Measurements from ENCODE around the gene ZYX. TPM values are rescaled to one million over a fixed set of nuclear protein-coding genes. Genes with fewer than 3 reads are reported as not detected.

Gene ZYX
- total and polyA plus RNA-seq, 9 of the 15 experiments (the other 6 are each of a cell fraction or from before 2014, with no cell fraction given), result 1.8 to 130 (median 15.7) TPM

DNA sequence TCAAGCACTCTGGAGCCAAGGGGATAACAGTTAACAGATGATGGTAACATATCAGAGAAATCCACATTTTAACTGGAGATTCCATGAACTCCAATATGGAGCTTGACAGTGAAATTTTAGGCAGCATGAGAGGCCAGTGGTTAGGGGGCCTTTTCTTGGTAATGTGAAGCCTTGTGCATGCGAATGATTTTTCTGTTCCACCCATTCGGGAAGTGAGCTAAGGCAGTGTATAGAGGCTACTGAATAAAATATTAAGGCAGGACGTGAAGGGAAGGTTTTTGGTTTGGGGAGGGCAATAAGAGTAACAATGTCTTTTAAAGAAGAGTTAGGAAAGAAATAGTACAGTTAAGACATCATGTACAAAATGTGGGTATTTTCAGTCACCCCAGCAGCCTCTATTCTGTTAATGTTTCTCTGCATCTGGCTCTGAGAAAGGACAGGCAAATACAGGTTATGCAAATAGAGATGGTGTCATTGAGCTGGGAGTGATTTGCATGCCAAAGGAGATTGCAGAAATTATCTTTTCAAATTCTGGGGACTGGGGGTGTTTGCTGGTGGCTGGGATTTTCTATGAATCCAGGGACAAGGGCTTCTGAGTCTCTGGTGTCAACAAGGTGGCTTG lies 55.3 kb downstream of the ZYX start:
- H3K79me2 ChIP-seq (ENCODE audit: control insufficient read depth, insufficient read depth, low read length), result no peaks in the 10 kb centered on the region
- BruUV-seq (replicated peaks), result no TSS peak
- H3K4me3 ChIP-seq, result no peak overlapping the region
- H4K20me1 ChIP-seq (replicated peaks; ENCODE audit: control insufficient read depth, insufficient read depth, low read length), result no peaks in the 10 kb centered on the region
- ATAC-seq (no peak), DNase-seq (ENCODE audit: extremely low read depth in 1 of 4, low spot score in 3 of 4) (no peak), FAIRE-seq (no peak)
- no peaks in the 10 kb centered on the region; a peak in 1 of 5 replicates for H3K27me3 ChIP-seq (ENCODE audit: control insufficient read depth in 2 of 2, insufficient read depth in 2 of 2, low read length in 2 of 2)
- peaks cover 0 to 3% of the 10 kb centered on the region in 2 experiments; a peak in 1 of 5 replicates for H3K4me1 ChIP-seq (replicated peaks in 1 of 2; ENCODE audit: control insufficient read depth in 2 of 2, insufficient read depth in 2 of 2, low read length in 2 of 2)
- no peaks in the 10 kb centered on the region for H3K9me1 ChIP-seq (ENCODE audit: control insufficient read depth, insufficient read depth, low read length)
- H3K9me3 ChIP-seq (replicated peaks; ENCODE audit: control insufficient read depth, insufficient read depth, low read depth, low read length), result no peaks in the 10 kb centered on the region
- H2AFZ ChIP-seq (ENCODE audit: low read depth, low read length), result peak overlapping the region; percentile 11; the same call in 1 of the 2 replicates
- H3K36me3 ChIP-seq (ENCODE audit: control insufficient read depth, insufficient read depth, low read length), result no peaks in the 10 kb centered on the region
- CTCF ChIA-PET (ENCODE audit: low intra/inter-chr PET ratio), result no interaction called here
- no peak overlapping the region for H3K4me2 ChIP-seq (ENCODE audit: insufficient read depth, low read length)
- TF ChIP-seq, protein P1, sequence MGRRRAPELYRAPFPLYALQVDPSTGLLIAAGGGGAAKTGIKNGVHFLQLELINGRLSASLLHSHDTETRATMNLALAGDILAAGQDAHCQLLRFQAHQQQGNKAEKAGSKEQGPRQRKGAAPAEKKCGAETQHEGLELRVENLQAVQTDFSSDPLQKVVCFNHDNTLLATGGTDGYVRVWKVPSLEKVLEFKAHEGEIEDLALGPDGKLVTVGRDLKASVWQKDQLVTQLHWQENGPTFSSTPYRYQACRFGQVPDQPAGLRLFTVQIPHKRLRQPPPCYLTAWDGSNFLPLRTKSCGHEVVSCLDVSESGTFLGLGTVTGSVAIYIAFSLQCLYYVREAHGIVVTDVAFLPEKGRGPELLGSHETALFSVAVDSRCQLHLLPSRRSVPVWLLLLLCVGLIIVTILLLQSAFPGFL (CRISPR knock-in tag; IDR thresholded peaks at IDR 0.05), result no peak
- H3K27ac ChIP-seq (ENCODE audit: extremely low read depth, low read depth, low read length), result no peak overlapping the region
- POLR2A ChIA-PET, result interaction anchor here (1.1 to 1.8 kb wide), 2 partner anchors 10 to 14 kb away, joined by 4 to 6 read pairs; no protein-coding TSS in a partner anchor
- WGBS (ENCODE audit: insufficient coverage, low coverage, missing lambda C conversion rate), result 19% methylated on average over 3 of the region's 3 CpGs
- no peak overlapping the region for H3K9ac ChIP-seq (ENCODE audit: insufficient read depth in 1 of 2, low read depth in 2 of 2, low read length in 2 of 2)
- intact Hi-C loops (cut with micrococcal nuclease) (no loop called here), in situ Hi-C loops (cut with MboI) (no loop called here)

DNA sequence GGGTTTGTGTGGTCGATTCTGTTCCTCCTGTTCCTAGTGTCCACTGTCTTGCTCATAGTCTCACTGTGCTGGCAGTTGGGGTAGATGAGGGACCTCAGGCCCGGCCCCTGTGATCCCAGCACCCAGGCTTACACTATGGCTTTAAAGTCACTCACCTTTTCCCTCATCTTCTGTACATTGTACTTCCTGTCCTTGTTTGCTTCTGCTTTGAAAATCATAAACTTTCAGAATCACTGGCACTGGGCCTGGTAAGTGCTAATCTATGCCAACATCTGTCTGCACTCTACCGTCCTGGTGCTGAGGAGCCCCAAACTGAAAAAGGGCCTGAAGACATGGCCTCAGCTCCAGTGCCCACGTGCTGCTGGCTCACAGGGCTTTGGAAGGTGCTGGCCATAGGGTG lies 56.4 kb downstream of the ZYX start:
- Histone ChIP-seq H3K9me3 (replicated peaks; ENCODE audit: control insufficient read depth, insufficient read depth, low read depth, low read length) (no peaks in the 10 kb centered on the region), H3K36me3 (ENCODE audit: control insufficient read depth, insufficient read depth, low read length) (no peaks in the 10 kb centered on the region), H3K9ac (ENCODE audit: insufficient read depth in 1 of 2, low read depth in 2 of 2, low read length in 2 of 2) (peak overlapping the region in 1 of 2 experiments; percentile 41; a peak in 1 of 4 replicates), H3K4me2 (ENCODE audit: insufficient read depth, low read length) (no peak overlapping the region), H3K4me3 (no peak overlapping the region), H3K9me1 (ENCODE audit: control insufficient read depth, insufficient read depth, low read length) (no peaks in the 10 kb centered on the region), H4K20me1 (replicated peaks; ENCODE audit: control insufficient read depth, insufficient read depth, low read length) (no peaks in the 10 kb centered on the region), H3K79me2 (ENCODE audit: control insufficient read depth, insufficient read depth, low read length) (no peaks in the 10 kb centered on the region), H2AFZ (ENCODE audit: low read depth, low read length) (peak overlapping the region; percentile 30; the same call in 1 of the 2 replicates), H3K27ac (ENCODE audit: extremely low read depth, low read depth, low read length) (no peak overlapping the region), H3K4me1 (replicated peaks in 1 of 2; ENCODE audit: control insufficient read depth in 2 of 2, insufficient read depth in 2 of 2, low read length in 2 of 2) (peaks cover 0 to 3% of the 10 kb centered on the region in 2 experiments; a peak in 1 of 5 replicates), H3K27me3 (ENCODE audit: control insufficient read depth in 2 of 2, insufficient read depth in 2 of 2, low read length in 2 of 2) (peaks cover 0 to 2% of the 10 kb centered on the region in 2 experiments; a peak in 2 of 5 replicates)
- TF ChIP-seq TGIF2 (CRISPR knock-in tag; IDR thresholded peaks at IDR 0.05) (no peak), LARP7 (IDR thresholded peaks at IDR 0.05) (no peak), BHLHE40 (IDR thresholded peaks at IDR 0.05; ENCODE audit: low read length) (no peak), ZBED1 (IDR thresholded peaks at IDR 0.05) (no peak), FOXP1 (CRISPR knock-in tag; IDR thresholded peaks at IDR 0.05) (no peak)
- ATAC-seq, result peak; percentile 21
- FAIRE-seq, result no peak
- intact Hi-C loops (cut with micrococcal nuclease), result no loop called here
- no peak for DNase-seq (ENCODE audit: extremely low read depth in 1 of 4, low spot score in 3 of 4)
- POLR2A ChIA-PET, result interaction anchor here (0.7 kb wide), 1 partner anchor 8 kb away, joined by 3 read pairs; no protein-coding TSS in a partner anchor
- no TSS peak for BruUV-seq (replicated peaks)
- 4% methylated on average over 4 of the region's 4 CpGs for WGBS (ENCODE audit: insufficient coverage, low coverage, missing lambda C conversion rate)
- in situ Hi-C loops (cut with MboI), result no loop called here
- CTCF ChIA-PET (ENCODE audit: low intra/inter-chr PET ratio), result no interaction called here

All from K562 (cell line).